DOHH2 (cell line): ENCODE results near the gene WWOX.

Experiments
- H3F3A ChIP-seq: fragments of 200-600 bp; sonication (generic), shearing (Covaris generic); 2 replicates; pipeline ENCODE4 v1.6.0; 2016; ENCODE audit warnings: antibody characterized with exemption, mild to moderate bottlenecking; ENCODE audit not compliant: control insufficient read depth, insufficient read depth
- H3K27ac ChIP-seq: fragments of 200-600 bp; sonication (generic); 2 replicates; pipeline ENCODE4 v1.5.1; 2014; ENCODE audit warnings: low read depth, mild to moderate bottlenecking, low read length, moderate library complexity
- H3K27me3 ChIP-seq: fragments of 200-600 bp; sonication (generic); 2 replicates; pipeline ENCODE4 v1.6.1; 2014; ENCODE audit warnings: mild to moderate bottlenecking, low read length, mixed read lengths; ENCODE audit not compliant: control insufficient read depth
- H3K36me3 ChIP-seq: fragments of 200-600 bp; sonication (generic); 2 replicates; pipeline ENCODE4 v1.6.1; 2014; ENCODE audit warnings: mild to moderate bottlenecking, low read length, moderate library complexity, mixed read lengths; ENCODE audit not compliant: control insufficient read depth
- H3K4me1 ChIP-seq: fragments of 200-600 bp; sonication (generic); 2 replicates; pipeline ENCODE4 v1.6.1; 2014; ENCODE audit warnings: mild to moderate bottlenecking, low read length, mixed read lengths; ENCODE audit not compliant: control insufficient read depth
- H3K4me2 ChIP-seq: fragments of 200-600 bp; sonication (generic); 2 replicates; pipeline ENCODE4 v1.6.0; 2014; ENCODE audit warnings: mild to moderate bottlenecking, low read length, moderate library complexity
- H3K4me3 ChIP-seq: fragments of 200-600 bp; sonication (generic); 2 replicates; pipeline ENCODE4 v1.5.1; 2014; ENCODE audit warnings: mild to moderate bottlenecking, low read length, mixed read lengths
- H3K79me2 ChIP-seq: fragments of 200-600 bp; sonication (generic); 2 replicates; pipeline ENCODE4 v1.6.1; 2014; ENCODE audit warnings: mild to moderate bottlenecking, low read length, mixed read lengths; ENCODE audit not compliant: control insufficient read depth
- H3K9me2 ChIP-seq: fragments of 200-600 bp; sonication (generic); replicated peaks from 2 replicates; pipeline ENCODE4 v1.6.1; 2014; ENCODE audit warnings: mild to moderate bottlenecking, low read length, mixed read lengths; ENCODE audit not compliant: control insufficient read depth
- H3K9me3 ChIP-seq: fragments of 200-600 bp; sonication (generic); 2 replicates; pipeline ENCODE4 v1.6.1; 2014; ENCODE audit warnings: antibody characterized with exemption, low read length, mixed read lengths; ENCODE audit not compliant: control insufficient read depth, insufficient read depth
- H4K20me1 ChIP-seq: fragments of 200-600 bp; sonication (generic); 2 replicates; pipeline ENCODE4 v1.6.0; 2014; ENCODE audit warnings: low read depth, mild to moderate bottlenecking, antibody characterized with exemption, low read length, moderate library complexity; ENCODE audit not compliant: control insufficient read depth, insufficient read depth
- EZH2phosphoT487 ChIP-seq: fragments of 200-600 bp; sonication (generic); IDR thresholded peaks from 2 replicates; pipeline ENCODE4 v1.6.1; 2017; ENCODE audit warnings: borderline replicate concordance, mild to moderate bottlenecking, antibody characterized with exemption, low read length, moderate library complexity, mixed read lengths
- TF ChIP-seq, protein P1 (sequence below): fragments of 200-600 bp; sonication (generic); IDR thresholded peaks from one replicate; pipeline ENCODE4 v1.5.1; 2014; ENCODE audit warnings: antibody characterized with exemption, mild to moderate bottlenecking, low read depth, low read length; ENCODE audit not compliant: poor library complexity, severe bottlenecking

WWOX gene

DNA sequence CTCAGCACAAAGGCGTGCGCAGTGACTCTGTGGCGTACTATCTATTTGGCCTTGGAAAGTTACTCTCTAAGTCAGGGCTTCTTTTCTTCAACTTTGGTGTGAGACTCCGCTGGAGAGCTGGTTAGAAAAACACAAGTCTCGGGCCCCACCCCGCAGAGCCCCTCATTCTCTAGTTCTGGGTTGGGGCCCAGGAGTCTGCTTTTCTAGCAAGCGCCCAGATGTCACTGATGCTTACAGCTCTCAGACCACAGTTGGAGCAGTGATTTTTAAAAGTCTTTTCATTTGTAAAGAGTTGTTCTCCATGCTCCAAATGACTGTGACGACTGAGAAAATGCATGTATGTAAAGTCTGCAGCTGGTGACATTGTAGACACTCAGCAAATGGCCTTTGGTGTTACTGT is 582.3 kb downstream of the WWOX start:
- Histone ChIP-seq H3K36me3 (no peaks in the 10 kb centered on the region), H3K9me3 (no peaks in the 10 kb centered on the region), H3K9me2 (no peaks in the 10 kb centered on the region), H3K4me1 (no peaks in the 10 kb centered on the region), H3K4me2 (no peak overlapping the region), H3K27me3 (no peaks in the 10 kb centered on the region), H3K79me2 (no peaks in the 10 kb centered on the region), H4K20me1 (no peaks in the 10 kb centered on the region), H3K27ac (no peak overlapping the region), H3K4me3 (no peak overlapping the region), H3F3A (no peaks in the 10 kb centered on the region)
- no peak for TF ChIP-seq EZH2phosphoT487
- TF ChIP-seq, protein P1, sequence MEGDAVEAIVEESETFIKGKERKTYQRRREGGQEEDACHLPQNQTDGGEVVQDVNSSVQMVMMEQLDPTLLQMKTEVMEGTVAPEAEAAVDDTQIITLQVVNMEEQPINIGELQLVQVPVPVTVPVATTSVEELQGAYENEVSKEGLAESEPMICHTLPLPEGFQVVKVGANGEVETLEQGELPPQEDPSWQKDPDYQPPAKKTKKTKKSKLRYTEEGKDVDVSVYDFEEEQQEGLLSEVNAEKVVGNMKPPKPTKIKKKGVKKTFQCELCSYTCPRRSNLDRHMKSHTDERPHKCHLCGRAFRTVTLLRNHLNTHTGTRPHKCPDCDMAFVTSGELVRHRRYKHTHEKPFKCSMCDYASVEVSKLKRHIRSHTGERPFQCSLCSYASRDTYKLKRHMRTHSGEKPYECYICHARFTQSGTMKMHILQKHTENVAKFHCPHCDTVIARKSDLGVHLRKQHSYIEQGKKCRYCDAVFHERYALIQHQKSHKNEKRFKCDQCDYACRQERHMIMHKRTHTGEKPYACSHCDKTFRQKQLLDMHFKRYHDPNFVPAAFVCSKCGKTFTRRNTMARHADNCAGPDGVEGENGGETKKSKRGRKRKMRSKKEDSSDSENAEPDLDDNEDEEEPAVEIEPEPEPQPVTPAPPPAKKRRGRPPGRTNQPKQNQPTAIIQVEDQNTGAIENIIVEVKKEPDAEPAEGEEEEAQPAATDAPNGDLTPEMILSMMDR = no peak

DNA sequence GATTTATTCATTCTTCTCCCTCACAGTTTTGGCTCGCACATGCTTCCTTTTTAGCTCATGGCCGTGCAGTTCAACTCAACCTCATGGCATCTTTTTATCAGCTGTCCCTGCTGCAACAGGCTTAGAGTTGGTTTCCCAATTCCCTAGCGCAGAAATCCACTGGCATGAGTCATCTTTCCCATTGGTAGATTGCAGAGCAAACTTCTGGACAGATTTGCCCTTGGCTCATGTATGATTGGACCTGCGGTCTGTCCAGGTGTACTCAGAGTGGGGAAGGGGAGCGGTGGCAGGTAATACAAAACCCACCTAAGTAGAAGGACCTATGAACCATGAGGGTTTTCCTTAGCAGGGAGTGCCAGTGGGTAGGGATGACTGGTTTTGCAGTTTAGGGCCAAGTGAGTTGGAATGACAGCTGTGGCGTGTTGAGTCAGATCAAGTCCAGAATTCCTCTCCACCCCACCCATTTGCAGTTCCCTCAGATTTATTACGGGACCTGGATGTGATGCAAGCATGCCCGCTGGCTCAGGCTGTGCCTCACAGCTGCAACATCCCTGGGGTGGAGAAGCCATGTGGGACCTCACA is 584.7 kb downstream of the WWOX start:
- Histone ChIP-seq H4K20me1 (no peaks in the 10 kb centered on the region), H3F3A (no peaks in the 10 kb centered on the region), H3K4me2 (no peak overlapping the region), H3K27me3 (no peaks in the 10 kb centered on the region), H3K9me2 (no peaks in the 10 kb centered on the region), H3K4me1 (no peaks in the 10 kb centered on the region), H3K4me3 (no peak overlapping the region), H3K79me2 (no peaks in the 10 kb centered on the region), H3K36me3 (no peaks in the 10 kb centered on the region), H3K9me3 (no peaks in the 10 kb centered on the region), H3K27ac (no peak overlapping the region)
- TF ChIP-seq, protein P1 = no peak
- TF ChIP-seq EZH2phosphoT487 = no peak

DNA sequence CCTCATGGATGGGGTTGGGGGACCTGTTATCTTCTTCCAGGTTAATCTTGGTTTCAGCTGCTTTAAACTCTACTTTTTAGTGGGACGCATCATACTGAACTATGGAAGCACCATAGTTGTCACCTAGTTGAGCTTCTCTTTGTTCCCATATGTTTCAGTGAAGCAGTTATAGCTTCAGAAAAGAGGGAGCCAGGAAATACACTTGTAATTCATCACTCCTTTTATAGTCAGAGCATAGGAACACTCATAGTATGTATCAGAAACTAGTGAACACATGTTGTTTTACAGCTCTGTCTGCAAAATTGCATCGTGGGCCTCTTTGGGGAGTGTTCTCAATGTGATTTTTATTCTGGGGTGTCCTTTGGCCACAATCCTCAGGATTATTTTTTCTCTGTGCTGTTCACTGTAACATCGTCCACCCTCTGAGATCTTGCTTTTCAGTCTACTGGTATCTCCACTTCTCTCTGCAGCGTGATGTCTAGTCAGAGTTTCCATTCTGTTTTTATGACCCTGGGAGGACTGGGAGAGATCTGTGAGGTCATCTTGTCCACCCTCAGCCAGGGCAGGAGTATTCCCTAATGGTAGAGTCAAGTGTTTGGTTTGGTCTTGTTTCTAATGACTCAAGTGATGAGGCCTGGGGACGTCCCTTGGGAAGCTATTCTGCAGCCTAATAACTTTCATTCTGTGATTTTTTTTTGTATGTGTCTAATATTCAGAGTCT is 585.4 kb downstream of the WWOX start:
- Histone ChIP-seq H4K20me1 (no peaks in the 10 kb centered on the region), H3K4me2 (no peak overlapping the region), H3K27me3 (no peaks in the 10 kb centered on the region), H3K9me3 (no peaks in the 10 kb centered on the region), H3F3A (no peaks in the 10 kb centered on the region), H3K4me3 (no peak overlapping the region), H3K4me1 (no peaks in the 10 kb centered on the region), H3K27ac (no peak overlapping the region), H3K79me2 (no peaks in the 10 kb centered on the region), H3K9me2 (no peaks in the 10 kb centered on the region), H3K36me3 (no peaks in the 10 kb centered on the region)
- TF ChIP-seq, protein P1 = no peak
- no peak for TF ChIP-seq EZH2phosphoT487
